ENCODE data around the gene MSH5. TPM values are rescaled to one million over a fixed set of nuclear protein-coding genes. Genes with fewer than 3 reads are reported as not detected.

The MSH5 gene
- total RNA-seq, 2 experiments from 2014 or later: 104 to 218 TPM

- Histone ChIP-seq H3K4me3 (ENCODE audit: low read depth, low read length, poor library complexity, severe bottlenecking) (no peak overlapping the region), H3K9me3 (ENCODE audit: low read length) (no peaks in the 10 kb centered on the region), H2AFZ (ENCODE audit: low read length) (no peak overlapping the region), H3K9me2 (ENCODE audit: insufficient read depth, low read length) (no peaks in the 10 kb centered on the region), H3K4me1 (ENCODE audit: insufficient read depth, low read length, poor library complexity, severe bottlenecking) (no peaks in the 10 kb centered on the region), H3K27ac (ENCODE audit: low read depth, low read length, poor library complexity, severe bottlenecking) (no peak overlapping the region), H3K4me2 (ENCODE audit: low read length) (no peak overlapping the region), H4K20me1 (ENCODE audit: insufficient read depth, low read length) (no peaks in the 10 kb centered on the region), H3K36me3 (ENCODE audit: insufficient read depth, low read length) (peaks cover 53% of the 10 kb centered on the region), H3K79me2 (ENCODE audit: insufficient read depth, low read depth, low read length) (no peaks in the 10 kb centered on the region)
- BruUV-seq (replicated peaks): no TSS peak
- ChIA-PET CTCF (ENCODE audit: unreplicated experiment) (no interaction called here), POLR2A (interaction anchor here (1.2 kb wide), 1 partner anchor 25 kb away, joined by 3 read pairs; the partner anchor contains the start of gene MSH5)
- no peak for DNase-seq (ENCODE audit: low spot score)
- TF ChIP-seq CTCF (conservative IDR thresholded peaks at IDR 0.05; ENCODE audit: low read length): no peak
- TF ChIP-seq EZH2phosphoT487 (IDR thresholded peaks at IDR 0.05; ENCODE audit: borderline replicate concordance, low read depth, low read length): no peak
- intact Hi-C loops (cut with micrococcal nuclease; ENCODE audit: unreplicated experiment): no loop called here
Measured at GRCh38 chr6:31765559-31765909, 25.7 kb downstream of the MSH5 start.

GRCh38 chr6:31765910-31766794 is 26.3 kb downstream of the MSH5 start:
- TF ChIP-seq CTCF (conservative IDR thresholded peaks at IDR 0.05; ENCODE audit: low read length) (no peak), EZH2phosphoT487 (IDR thresholded peaks at IDR 0.05; ENCODE audit: borderline replicate concordance, low read depth, low read length) (no peak)
- no peak overlapping the region for H3K4me2 ChIP-seq (ENCODE audit: low read length)
- intact Hi-C loops (cut with micrococcal nuclease; ENCODE audit: unreplicated experiment): no loop called here
- no peaks in the 10 kb centered on the region for H4K20me1 ChIP-seq (ENCODE audit: insufficient read depth, low read length)
- peaks cover 47% of the 10 kb centered on the region for H3K36me3 ChIP-seq (ENCODE audit: insufficient read depth, low read length)
- H2AFZ ChIP-seq (ENCODE audit: low read length): no peak overlapping the region
- H3K9me3 ChIP-seq (ENCODE audit: low read length): no peaks in the 10 kb centered on the region
- no peak overlapping the region for H3K27ac ChIP-seq (ENCODE audit: low read depth, low read length, poor library complexity, severe bottlenecking)
- ChIA-PET POLR2A (interaction anchor here (1.2 kb wide), 1 partner anchor 26 kb away, joined by 3 read pairs; the partner anchor contains the start of gene MSH5), CTCF (ENCODE audit: unreplicated experiment) (no interaction called here)
- H3K9me2 ChIP-seq (ENCODE audit: insufficient read depth, low read length): no peaks in the 10 kb centered on the region
- no peak overlapping the region for H3K4me3 ChIP-seq (ENCODE audit: low read depth, low read length, poor library complexity, severe bottlenecking)
- DNase-seq (ENCODE audit: low spot score): no peak
- no peaks in the 10 kb centered on the region for H3K4me1 ChIP-seq (ENCODE audit: insufficient read depth, low read length, poor library complexity, severe bottlenecking)
- H3K79me2 ChIP-seq (ENCODE audit: insufficient read depth, low read depth, low read length): no peaks in the 10 kb centered on the region
- no TSS peak for BruUV-seq (replicated peaks)

GRCh38 chr6:31767096-31767645 is 27.4 kb downstream of the MSH5 start:
- ChIA-PET POLR2A (no interaction called here), CTCF (ENCODE audit: unreplicated experiment) (no interaction called here)
- BruUV-seq (replicated peaks): no TSS peak
- no peak overlapping the region for H3K4me3 ChIP-seq (ENCODE audit: low read depth, low read length, poor library complexity, severe bottlenecking)
- no peaks in the 10 kb centered on the region for H4K20me1 ChIP-seq (ENCODE audit: insufficient read depth, low read length)
- TF ChIP-seq CTCF (conservative IDR thresholded peaks at IDR 0.05; ENCODE audit: low read length): no peak
- no peak for TF ChIP-seq EZH2phosphoT487 (IDR thresholded peaks at IDR 0.05; ENCODE audit: borderline replicate concordance, low read depth, low read length)
- H3K4me1 ChIP-seq (ENCODE audit: insufficient read depth, low read length, poor library complexity, severe bottlenecking): no peaks in the 10 kb centered on the region
- H2AFZ ChIP-seq (ENCODE audit: low read length): no peak overlapping the region
- no peaks in the 10 kb centered on the region for H3K9me2 ChIP-seq (ENCODE audit: insufficient read depth, low read length)
- H3K9me3 ChIP-seq (ENCODE audit: low read length): no peaks in the 10 kb centered on the region
- intact Hi-C loops (cut with micrococcal nuclease; ENCODE audit: unreplicated experiment): no loop called here
- no peak overlapping the region for H3K4me2 ChIP-seq (ENCODE audit: low read length)
- no peak overlapping the region for H3K27ac ChIP-seq (ENCODE audit: low read depth, low read length, poor library complexity, severe bottlenecking)
- no peak for DNase-seq (ENCODE audit: low spot score)
- H3K79me2 ChIP-seq (ENCODE audit: insufficient read depth, low read depth, low read length): no peaks in the 10 kb centered on the region
- peaks cover 38% of the 10 kb centered on the region for H3K36me3 ChIP-seq (ENCODE audit: insufficient read depth, low read length)

Data from OCI-LY7 (cell line).